ENCODE measurements around the gene LARGE1.

DNA sequence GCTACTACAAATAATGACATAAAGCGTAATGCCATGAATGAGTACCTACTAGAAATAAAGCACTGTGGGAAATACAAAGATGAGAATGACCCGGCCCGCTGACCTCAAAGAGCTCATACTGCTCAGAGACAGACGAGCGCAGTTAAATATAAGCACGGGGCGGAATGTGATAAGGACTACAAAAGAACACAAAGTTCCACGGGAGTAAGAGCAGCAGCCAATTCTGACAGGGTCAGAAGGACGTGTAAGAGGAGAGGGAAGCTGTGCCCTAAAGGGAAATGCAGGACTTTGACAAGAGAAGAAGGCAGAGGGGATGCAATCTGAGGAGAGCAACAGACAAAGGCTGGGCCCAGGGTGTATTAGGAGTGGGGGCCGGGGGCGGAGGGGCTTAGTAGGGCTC lies 314.6 kb downstream of the LARGE1 start:
- TF ChIP-seq, protein P1, sequence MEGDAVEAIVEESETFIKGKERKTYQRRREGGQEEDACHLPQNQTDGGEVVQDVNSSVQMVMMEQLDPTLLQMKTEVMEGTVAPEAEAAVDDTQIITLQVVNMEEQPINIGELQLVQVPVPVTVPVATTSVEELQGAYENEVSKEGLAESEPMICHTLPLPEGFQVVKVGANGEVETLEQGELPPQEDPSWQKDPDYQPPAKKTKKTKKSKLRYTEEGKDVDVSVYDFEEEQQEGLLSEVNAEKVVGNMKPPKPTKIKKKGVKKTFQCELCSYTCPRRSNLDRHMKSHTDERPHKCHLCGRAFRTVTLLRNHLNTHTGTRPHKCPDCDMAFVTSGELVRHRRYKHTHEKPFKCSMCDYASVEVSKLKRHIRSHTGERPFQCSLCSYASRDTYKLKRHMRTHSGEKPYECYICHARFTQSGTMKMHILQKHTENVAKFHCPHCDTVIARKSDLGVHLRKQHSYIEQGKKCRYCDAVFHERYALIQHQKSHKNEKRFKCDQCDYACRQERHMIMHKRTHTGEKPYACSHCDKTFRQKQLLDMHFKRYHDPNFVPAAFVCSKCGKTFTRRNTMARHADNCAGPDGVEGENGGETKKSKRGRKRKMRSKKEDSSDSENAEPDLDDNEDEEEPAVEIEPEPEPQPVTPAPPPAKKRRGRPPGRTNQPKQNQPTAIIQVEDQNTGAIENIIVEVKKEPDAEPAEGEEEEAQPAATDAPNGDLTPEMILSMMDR (IDR thresholded peaks at IDR 0.05): no peak
- no peak for TF ChIP-seq ZFX (IDR thresholded peaks at IDR 0.05; ENCODE audit: borderline replicate concordance)
